ENCODE measurements around the gene FUT4.

The FUT4 gene

DNA sequence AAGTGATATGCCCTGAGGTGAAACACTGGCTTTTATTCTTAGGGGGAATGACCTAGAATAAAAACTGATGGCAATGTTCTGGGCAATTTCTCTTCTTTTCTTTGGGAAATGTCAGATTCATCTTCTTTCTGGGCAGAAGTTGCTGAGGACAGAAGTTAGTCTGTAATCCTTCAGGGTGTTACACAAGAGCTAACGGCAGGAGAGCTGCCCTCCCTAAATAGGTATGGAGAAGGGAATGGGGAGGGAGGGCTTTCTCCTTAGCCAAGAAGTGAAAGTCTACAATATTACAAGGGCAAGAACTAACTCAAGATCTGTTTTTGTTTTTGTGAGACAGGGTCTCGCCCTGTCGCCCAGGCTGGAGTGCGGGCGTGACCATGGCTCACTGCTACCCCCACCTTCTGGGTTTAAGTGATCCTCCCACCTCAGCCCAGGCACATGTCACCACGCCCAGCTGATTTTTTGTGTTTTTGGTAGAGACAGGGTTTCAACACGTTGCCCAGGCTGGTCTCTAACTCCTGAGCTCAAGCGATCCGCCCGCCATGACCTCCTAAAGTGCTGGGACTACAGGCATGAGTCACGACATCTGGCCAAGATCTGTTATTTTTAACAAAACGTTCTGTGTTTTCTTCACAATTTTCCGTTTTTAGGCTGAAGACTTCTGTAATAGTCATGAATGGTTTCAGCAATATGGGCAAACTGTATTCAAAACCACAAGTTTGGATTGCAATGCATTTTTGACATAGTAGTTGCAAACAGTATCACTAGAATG, 30.7 kb downstream of the FUT4 start:
- ChIA-PET POLR2A (ENCODE audit: low non-redundant PET) (no interaction called here), CTCF (no interaction called here)
- DNase-seq (ENCODE audit: low spot score): no peak
- no peak overlapping the region for H3K27ac ChIP-seq
- TF ChIP-seq, protein P1, sequence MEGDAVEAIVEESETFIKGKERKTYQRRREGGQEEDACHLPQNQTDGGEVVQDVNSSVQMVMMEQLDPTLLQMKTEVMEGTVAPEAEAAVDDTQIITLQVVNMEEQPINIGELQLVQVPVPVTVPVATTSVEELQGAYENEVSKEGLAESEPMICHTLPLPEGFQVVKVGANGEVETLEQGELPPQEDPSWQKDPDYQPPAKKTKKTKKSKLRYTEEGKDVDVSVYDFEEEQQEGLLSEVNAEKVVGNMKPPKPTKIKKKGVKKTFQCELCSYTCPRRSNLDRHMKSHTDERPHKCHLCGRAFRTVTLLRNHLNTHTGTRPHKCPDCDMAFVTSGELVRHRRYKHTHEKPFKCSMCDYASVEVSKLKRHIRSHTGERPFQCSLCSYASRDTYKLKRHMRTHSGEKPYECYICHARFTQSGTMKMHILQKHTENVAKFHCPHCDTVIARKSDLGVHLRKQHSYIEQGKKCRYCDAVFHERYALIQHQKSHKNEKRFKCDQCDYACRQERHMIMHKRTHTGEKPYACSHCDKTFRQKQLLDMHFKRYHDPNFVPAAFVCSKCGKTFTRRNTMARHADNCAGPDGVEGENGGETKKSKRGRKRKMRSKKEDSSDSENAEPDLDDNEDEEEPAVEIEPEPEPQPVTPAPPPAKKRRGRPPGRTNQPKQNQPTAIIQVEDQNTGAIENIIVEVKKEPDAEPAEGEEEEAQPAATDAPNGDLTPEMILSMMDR (conservative IDR thresholded peaks at IDR 0.05; ENCODE audit: low read depth): no peak

DNA sequence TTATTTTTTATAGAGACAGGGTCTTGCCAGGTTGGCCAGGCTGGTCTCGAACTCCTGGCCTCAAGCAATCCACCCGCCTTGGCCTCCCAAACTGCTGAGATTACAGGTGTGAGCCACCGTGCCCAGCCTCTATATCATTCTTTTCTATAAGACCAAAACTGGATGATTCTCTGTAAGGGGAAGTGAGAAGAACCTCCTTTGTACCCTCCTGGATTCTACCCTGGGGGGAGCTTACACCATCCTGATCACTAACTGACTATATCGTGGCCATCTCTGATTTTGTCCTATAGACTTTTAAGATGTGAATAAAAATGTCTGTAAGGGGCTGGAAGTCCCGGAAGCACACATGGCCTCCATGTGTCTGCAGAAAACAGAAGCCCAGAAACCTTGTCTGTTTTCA, 32.6 kb downstream of the FUT4 start:
- no peak overlapping the region for H3K27ac ChIP-seq
- TF ChIP-seq, protein P1 (conservative IDR thresholded peaks at IDR 0.05; ENCODE audit: low read depth): no peak
- ChIA-PET CTCF (interaction anchor here (0.6 kb wide), 1 partner anchor 1936 kb away, joined by 3 read pairs; no protein-coding TSS in a partner anchor), POLR2A (ENCODE audit: low non-redundant PET) (no interaction called here)
- DNase-seq (ENCODE audit: low spot score): no peak

DNA sequence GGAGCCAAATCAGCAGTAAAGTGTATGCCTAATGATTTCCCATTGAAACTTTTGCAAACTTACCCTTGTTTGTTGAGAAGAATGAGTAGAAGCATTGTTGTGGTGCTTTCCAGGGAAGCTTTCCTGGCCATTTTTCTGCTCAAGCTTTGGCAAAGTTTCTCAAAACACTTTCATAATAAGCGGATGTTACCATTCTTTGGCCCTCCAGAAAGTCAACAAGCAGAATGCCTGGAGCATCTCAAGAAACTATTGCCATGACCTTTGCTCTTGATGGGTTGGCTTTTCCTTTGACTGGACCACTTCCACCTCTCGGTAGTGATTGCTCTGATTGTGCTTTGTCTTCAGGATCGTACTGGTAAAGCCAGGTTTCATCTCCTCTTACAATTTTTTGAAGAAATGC, 34.1 kb downstream of the FUT4 start:
- no peak overlapping the region for H3K27ac ChIP-seq
- ChIA-PET CTCF (interaction anchor here (0.6 kb wide), 1 partner anchor 183 kb away, joined by 7 read pairs; no protein-coding TSS in a partner anchor), POLR2A (ENCODE audit: low non-redundant PET) (no interaction called here)
- DNase-seq (ENCODE audit: low spot score): no peak
- TF ChIP-seq, protein P1 (conservative IDR thresholded peaks at IDR 0.05; ENCODE audit: low read depth): no peak

DNA sequence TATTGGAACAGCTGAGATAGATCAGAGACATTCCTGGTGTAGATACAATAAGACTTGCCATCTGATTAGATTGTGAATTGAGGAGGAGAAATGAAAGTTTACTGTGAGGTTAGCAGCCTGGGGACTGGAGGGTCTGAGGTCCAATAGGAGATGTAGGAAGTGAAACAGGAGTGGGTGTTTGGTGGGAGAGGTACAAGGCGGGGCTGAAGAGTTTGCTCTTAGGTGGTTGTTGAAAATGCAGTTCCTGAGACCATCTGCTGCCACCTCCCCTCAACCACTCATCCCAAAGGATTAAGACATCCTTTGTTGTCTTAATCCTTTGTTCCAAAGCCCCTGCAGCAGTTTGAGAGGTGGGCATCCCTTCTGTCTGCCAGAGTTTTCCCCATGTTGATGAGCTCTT, 38.2 kb downstream of the FUT4 start:
- DNase-seq (ENCODE audit: low spot score): no peak

DNA sequence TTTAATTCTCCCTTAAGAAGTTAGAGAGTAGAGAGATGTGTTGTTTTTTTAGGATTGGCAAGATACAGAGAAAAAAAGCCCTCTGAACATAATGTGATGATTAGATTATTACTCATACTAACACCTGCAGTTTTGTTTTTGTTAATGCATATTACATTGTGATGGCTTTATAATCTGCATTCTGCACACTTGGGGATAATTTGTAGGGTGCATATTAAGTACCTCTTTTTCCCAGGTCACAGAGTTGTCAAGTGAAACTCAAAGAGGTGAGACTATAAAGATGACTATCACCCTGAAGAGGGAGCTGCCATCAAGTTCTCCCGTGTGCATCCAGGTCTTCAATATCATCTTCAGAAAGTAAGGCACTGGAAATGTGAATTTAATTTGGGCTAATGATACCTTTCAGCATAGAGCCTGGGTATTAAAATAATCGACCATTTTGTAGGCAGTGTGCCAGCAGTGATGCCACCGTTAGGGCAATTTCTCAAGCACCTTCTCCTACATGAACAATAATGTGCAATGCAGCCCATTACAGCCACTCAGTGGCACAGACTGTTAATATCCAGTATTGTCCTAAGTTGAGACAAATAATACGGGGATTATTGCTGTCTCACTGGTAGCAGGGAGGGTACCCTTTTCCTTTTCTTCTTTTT, 39.6 kb downstream of the FUT4 start:
- TF ChIP-seq, protein P1 (conservative IDR thresholded peaks at IDR 0.05; ENCODE audit: low read depth): no peak
- no peak overlapping the region for H3K27ac ChIP-seq
- no peak for DNase-seq (ENCODE audit: low spot score)
- CTCF ChIA-PET: no interaction called here
- POLR2A ChIA-PET (ENCODE audit: low non-redundant PET): no interaction called here

More for the DNA sequence above, 38.2 kb downstream of the FUT4 start:
- ChIA-PET POLR2A (ENCODE audit: low non-redundant PET) (no interaction called here), CTCF (interaction anchor here (0.5 kb wide), 1 partner anchor 539 kb away, joined by 5 read pairs; no protein-coding TSS in a partner anchor)
- no peak overlapping the region for H3K27ac ChIP-seq
- TF ChIP-seq, protein P1 (conservative IDR thresholded peaks at IDR 0.05; ENCODE audit: low read depth): no peak

DNA sequence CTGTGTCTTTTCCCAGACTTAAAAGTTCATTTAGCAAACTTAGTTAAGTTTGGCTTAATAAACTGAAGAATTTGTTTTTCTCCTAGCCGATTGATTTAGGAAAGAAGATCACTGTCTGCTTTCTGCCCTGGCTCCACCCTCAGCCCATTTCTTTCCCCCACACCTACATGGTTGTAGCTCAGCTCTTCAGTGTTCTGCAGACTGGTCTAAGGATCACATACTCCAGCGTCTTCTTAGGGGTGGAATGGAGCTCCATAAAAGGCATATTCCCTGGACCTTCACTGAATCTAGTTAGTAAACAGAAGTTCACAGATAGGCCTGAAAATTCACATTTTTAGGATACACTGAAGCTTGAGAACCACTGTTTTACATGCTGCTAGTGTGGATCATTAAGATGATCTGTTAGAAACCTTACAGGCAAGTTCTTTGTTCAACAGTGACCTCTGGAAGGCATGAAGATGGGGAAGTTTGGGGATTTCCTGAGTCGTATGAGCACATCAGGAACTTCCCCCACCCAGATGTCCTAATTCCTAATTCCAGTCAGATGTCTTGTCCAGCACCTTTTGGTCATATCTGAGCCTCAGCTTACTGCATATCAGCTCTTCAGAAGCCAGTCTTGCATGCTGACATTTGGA, 40.3 kb downstream of the FUT4 start:
- ChIA-PET POLR2A (ENCODE audit: low non-redundant PET) (no interaction called here), CTCF (interaction anchor here (0.6 kb wide), 1 partner anchor 79 kb away, joined by 3 read pairs; no protein-coding TSS in a partner anchor)
- H3K27ac ChIP-seq: no peak overlapping the region
- DNase-seq (ENCODE audit: low spot score): no peak
- TF ChIP-seq, protein P1 (conservative IDR thresholded peaks at IDR 0.05; ENCODE audit: low read depth): no peak

Measured in RWPE1 (cell line).